Nephron progenitor cell (in vitro differentiated cells): ENCODE measurements around the gene SLC38A11.
A peak's percentile ranks its signal among the peaks of the same experiment; 100 is the strongest.
"Not testable (repeated sequence)": the region's sequence is repeated elsewhere in the genome, so short reads cannot be mapped to it uniquely, and the experiment has no call there.

ENCODE experiments used
- DNase-seq: peaks from one replicate; pipeline ENCODE4 v3.0.0; 2021
- H3K27ac Mint-ChIP-seq: 2 replicates; pipeline ENCODE4 v1.8.0; 2021; ENCODE audit warnings: mild to moderate bottlenecking, moderate library complexity, mixed read lengths
- H3K27me3 Mint-ChIP-seq: 2 replicates; pipeline ENCODE4 v1.8.0; 2021; ENCODE audit warnings: mild to moderate bottlenecking, low read depth, mixed read lengths; ENCODE audit not compliant: poor library complexity
- H3K36me3 Mint-ChIP-seq: 2 replicates; pipeline ENCODE4 v1.8.0; 2021; ENCODE audit warnings: low read depth, mixed read lengths
- H3K4me1 Mint-ChIP-seq: 2 replicates; pipeline ENCODE4 v1.8.0; 2021; ENCODE audit warnings: mixed read lengths
- H3K4me3 Mint-ChIP-seq: 2 replicates; pipeline ENCODE4 v1.8.0; 2021; ENCODE audit warnings: mild to moderate bottlenecking, moderate library complexity, mixed read lengths
- H3K9me3 Mint-ChIP-seq: 2 replicates; pipeline ENCODE4 v1.8.0; 2021; ENCODE audit warnings: mild to moderate bottlenecking, moderate library complexity, mixed read lengths
- TF ChIP-seq, protein P1 (sequence below): fragments of 200-600 bp; sonication (generic); IDR thresholded peaks from 2 replicates; pipeline ENCODE4 v1.5.0; 2021; ENCODE audit warnings: antibody characterized with exemption

The SLC38A11 gene

GRCh38 chr2:164954954-164955701 is at the start of gene SLC38A11:
SLC38A11 (minus strand) TSS chr2:164955525; CDS start chr2:164955247, 278 bp downstream.
- no peaks in the 10 kb centered on the region for H3K4me1 Mint-ChIP-seq
- TF ChIP-seq, protein P1, sequence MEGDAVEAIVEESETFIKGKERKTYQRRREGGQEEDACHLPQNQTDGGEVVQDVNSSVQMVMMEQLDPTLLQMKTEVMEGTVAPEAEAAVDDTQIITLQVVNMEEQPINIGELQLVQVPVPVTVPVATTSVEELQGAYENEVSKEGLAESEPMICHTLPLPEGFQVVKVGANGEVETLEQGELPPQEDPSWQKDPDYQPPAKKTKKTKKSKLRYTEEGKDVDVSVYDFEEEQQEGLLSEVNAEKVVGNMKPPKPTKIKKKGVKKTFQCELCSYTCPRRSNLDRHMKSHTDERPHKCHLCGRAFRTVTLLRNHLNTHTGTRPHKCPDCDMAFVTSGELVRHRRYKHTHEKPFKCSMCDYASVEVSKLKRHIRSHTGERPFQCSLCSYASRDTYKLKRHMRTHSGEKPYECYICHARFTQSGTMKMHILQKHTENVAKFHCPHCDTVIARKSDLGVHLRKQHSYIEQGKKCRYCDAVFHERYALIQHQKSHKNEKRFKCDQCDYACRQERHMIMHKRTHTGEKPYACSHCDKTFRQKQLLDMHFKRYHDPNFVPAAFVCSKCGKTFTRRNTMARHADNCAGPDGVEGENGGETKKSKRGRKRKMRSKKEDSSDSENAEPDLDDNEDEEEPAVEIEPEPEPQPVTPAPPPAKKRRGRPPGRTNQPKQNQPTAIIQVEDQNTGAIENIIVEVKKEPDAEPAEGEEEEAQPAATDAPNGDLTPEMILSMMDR, result no peak
- no peak within 1 kb of the TSS for H3K4me3 Mint-ChIP-seq
- H3K27ac Mint-ChIP-seq, result no peak within 1 kb of the TSS
- no peaks in the 10 kb centered on the region for H3K9me3 Mint-ChIP-seq
- no peaks in the 10 kb centered on the region for H3K36me3 Mint-ChIP-seq
- no peaks in the 10 kb centered on the region for H3K27me3 Mint-ChIP-seq
- DNase-seq, result peak; percentile 3

DNA sequence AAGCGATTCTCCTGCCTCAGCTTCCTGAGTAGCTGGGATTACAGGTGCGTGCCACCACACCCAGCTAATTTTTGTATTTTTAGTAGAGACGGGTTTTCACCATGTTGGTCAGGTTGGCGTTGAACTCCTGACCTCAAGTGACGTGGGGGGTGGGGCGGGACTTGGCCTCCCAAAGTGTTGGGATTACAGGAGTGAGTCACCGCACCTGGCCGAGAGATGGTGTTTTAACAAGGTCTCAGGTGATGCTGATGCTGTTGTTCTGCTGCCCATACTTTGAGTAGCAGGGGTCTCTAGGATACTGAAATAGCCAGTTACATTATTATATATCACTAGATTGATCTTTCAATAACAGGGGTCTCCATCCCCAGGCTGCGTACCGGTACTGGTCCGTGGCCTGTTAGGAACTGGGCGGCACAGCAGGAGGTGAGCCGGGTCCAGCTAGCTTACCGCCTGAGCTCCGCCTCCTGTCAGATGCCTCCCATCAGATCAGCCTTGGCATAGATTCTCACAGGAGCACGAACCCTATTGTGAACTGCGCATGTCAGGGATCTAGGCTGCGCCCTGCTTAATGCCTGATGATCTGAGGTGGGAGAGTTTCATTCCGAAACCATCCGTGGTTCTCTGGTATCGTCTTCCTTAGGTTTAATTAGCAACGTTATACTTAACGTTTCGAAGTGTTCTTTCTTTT is 48.3 kb upstream of the SLC38A11 start:
- TF ChIP-seq, protein P1, result no peak
- H3K27ac Mint-ChIP-seq, result no peak overlapping the region
- no peaks in the 10 kb centered on the region for H3K36me3 Mint-ChIP-seq
- no peak for DNase-seq
- H3K4me3 Mint-ChIP-seq, result no peak overlapping the region
- no peaks in the 10 kb centered on the region for H3K9me3 Mint-ChIP-seq
- no peaks in the 10 kb centered on the region for H3K4me1 Mint-ChIP-seq
- H3K27me3 Mint-ChIP-seq, result peaks cover 4% of the 10 kb centered on the region

DNA sequence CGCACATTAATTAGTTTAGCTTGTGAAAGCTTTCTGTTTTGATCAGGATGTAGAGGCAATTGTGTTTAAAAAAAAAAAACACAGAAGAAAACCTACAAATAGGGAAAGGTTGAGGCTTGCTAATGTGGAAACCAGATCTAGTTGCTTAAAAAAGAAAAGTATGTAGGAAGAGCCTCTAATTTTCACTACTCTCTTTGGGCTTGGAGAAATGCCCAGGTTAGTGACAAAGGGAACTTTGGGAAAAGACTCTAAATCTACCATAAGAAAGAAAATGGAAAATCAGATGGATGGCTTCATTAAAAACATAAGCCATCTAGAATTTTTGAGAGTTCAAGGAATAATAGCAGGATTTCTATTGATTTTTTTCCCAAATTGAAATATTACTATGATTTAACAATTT is 47.3 kb upstream of the SLC38A11 start:
- Mint-ChIP-seq H3K36me3 (no peaks in the 10 kb centered on the region), H3K27ac (no peak overlapping the region), H3K4me1 (no peaks in the 10 kb centered on the region), H3K9me3 (no peaks in the 10 kb centered on the region), H3K4me3 (no peak overlapping the region), H3K27me3 (peaks cover 7% of the 10 kb centered on the region)
- TF ChIP-seq, protein P1, result no peak
- no peak for DNase-seq

- not testable (repeated sequence) for H3K4me1 Mint-ChIP-seq, H3K4me3 Mint-ChIP-seq
Measured at GRCh38 chr2:164994664-164995299, 39.5 kb upstream of the SLC38A11 start.

GRCh38 chr2:164993287-164994016 is 38.1 kb upstream of the SLC38A11 start:
- H3K27me3 Mint-ChIP-seq, result peaks cover 7% of the 10 kb centered on the region
- H3K4me1 Mint-ChIP-seq, result peaks cover 8% of the 10 kb centered on the region

More at GRCh38 chr2:164994664-164995299, 39.5 kb upstream of the SLC38A11 start:
- H3K27ac Mint-ChIP-seq, DNase-seq, H3K9me3 Mint-ChIP-seq, H3K36me3 Mint-ChIP-seq, H3K27me3 Mint-ChIP-seq: not testable (repeated sequence)

More at GRCh38 chr2:164993287-164994016, 38.1 kb upstream of the SLC38A11 start:
- H3K36me3 Mint-ChIP-seq, result no peaks in the 10 kb centered on the region
- no peak for DNase-seq
- H3K4me3 Mint-ChIP-seq, result no peak overlapping the region
- peaks cover 6% of the 10 kb centered on the region for H3K9me3 Mint-ChIP-seq
- H3K27ac Mint-ChIP-seq, result no peak overlapping the region
- TF ChIP-seq, protein P1, result no peak
